ENCODE results near the gene PSMD3.

Gene PSMD3

GRCh38 chr17:40038882-40039513 lies 58.4 kb downstream of the PSMD3 start:
- H3K4me3 ChIP-seq (ENCODE audit: low read depth in 1 of 5, low read length in 5 of 5): no peak overlapping the region
- H3K27me3 ChIP-seq (ENCODE audit: control insufficient read depth in 5 of 5, insufficient read depth in 4 of 5, low read length in 5 of 5): no peaks in the 10 kb centered on the region
- H3K4me1 ChIP-seq (ENCODE audit: control insufficient read depth in 5 of 5, insufficient read depth in 5 of 5, low read length in 5 of 5): peaks cover 2 to 13% (median 9%) of the 10 kb centered on the region in 5 donors
- H3K9ac ChIP-seq (ENCODE audit: low read length in 5 of 5): no peak overlapping the region
- H3K9me3 ChIP-seq (ENCODE audit: control insufficient read depth in 5 of 5, low read length in 5 of 5): no peaks in the 10 kb centered on the region
- H3K27ac ChIP-seq (ENCODE audit: low read depth, low read length): peak overlapping the region; percentile 17
- H3K36me3 ChIP-seq (ENCODE audit: control insufficient read depth in 5 of 5, insufficient read depth in 5 of 5, low read length in 5 of 5): peaks cover 0 to 27% (median 20%) of the 10 kb centered on the region in 5 donors

- no peak overlapping the region for H3K4me3 ChIP-seq (ENCODE audit: low read depth in 1 of 5, low read length in 5 of 5)
- no peaks in the 10 kb centered on the region for H3K27me3 ChIP-seq (ENCODE audit: control insufficient read depth in 5 of 5, insufficient read depth in 4 of 5, low read length in 5 of 5)
- H3K36me3 ChIP-seq (ENCODE audit: control insufficient read depth in 5 of 5, insufficient read depth in 5 of 5, low read length in 5 of 5): peaks cover 0 to 13% (median 3%) of the 10 kb centered on the region in 5 donors
- no peaks in the 10 kb centered on the region for H3K9me3 ChIP-seq (ENCODE audit: control insufficient read depth in 5 of 5, low read length in 5 of 5)
- no peak overlapping the region for H3K27ac ChIP-seq (ENCODE audit: low read depth, low read length)
- H3K4me1 ChIP-seq (ENCODE audit: control insufficient read depth in 5 of 5, insufficient read depth in 5 of 5, low read length in 5 of 5): peaks cover 2 to 10% (median 7%) of the 10 kb centered on the region in 5 donors
- peak overlapping the region in 1 of 5 donors; percentile 23 for H3K9ac ChIP-seq (ENCODE audit: low read length in 5 of 5)
Observed at GRCh38 chr17:40041196-40041595, 60.6 kb downstream of the PSMD3 start.

All from subcutaneous abdominal adipose tissue (tissue), 5 donors.